ENCODE results near the gene PRR19. TPM values are rescaled to one million over a fixed set of nuclear protein-coding genes. Genes with fewer than 3 reads are reported as not detected.

Gene PRR19
- total RNA-seq, 1 experiment from 2014 or later = 2.3 TPM

GRCh38 chr19:42294471-42295137 lies 7.3 kb upstream of the PRR19 start:
- DNase-seq (ENCODE audit: low read depth) = no peak

- DNase-seq (ENCODE audit: low read depth) = no peak
Observed at GRCh38 chr19:42295342-42295741, 6.6 kb upstream of the PRR19 start.

GRCh38 chr19:42295831-42296525 lies 6.0 kb upstream of the PRR19 start:
- DNase-seq (ENCODE audit: low read depth) = peak; percentile 44

GRCh38 chr19:42297039-42297438 lies 4.9 kb upstream of the PRR19 start:
- DNase-seq (ENCODE audit: low read depth) = no peak

- no peak for DNase-seq (ENCODE audit: low read depth)
Observed at GRCh38 chr19:42303101-42303464, 1.2 kb downstream of the PRR19 start.

- no peak for DNase-seq (ENCODE audit: low read depth)
Observed at GRCh38 chr19:42303876-42304275, 1.9 kb downstream of the PRR19 start.

GRCh38 chr19:42306646-42307045 lies 4.7 kb downstream of the PRR19 start:
- DNase-seq (ENCODE audit: low read depth) = no peak

- DNase-seq (ENCODE audit: low read depth) = no peak
Observed at GRCh38 chr19:42309686-42310085, 7.8 kb downstream of the PRR19 start.

GRCh38 chr19:42311657-42312056 lies 9.7 kb downstream of the PRR19 start:
- no peak for DNase-seq (ENCODE audit: low read depth)

GRCh38 chr19:42312370-42312769 lies 10.4 kb downstream of the PRR19 start:
- no peak for DNase-seq (ENCODE audit: low read depth)

- DNase-seq (ENCODE audit: low read depth) = peak; percentile 28
Observed at GRCh38 chr19:42313096-42313839, 11.3 kb downstream of the PRR19 start, which contains the start of gene TMEM145. TMEM145 (plus strand) TSS chr19:42313309; CDS start chr19:42313377, 68 bp downstream.

- DNase-seq (ENCODE audit: low read depth) = no peak
Observed at GRCh38 chr19:42313840-42314755, 12.2 kb downstream of the PRR19 start.

GRCh38 chr19:42315024-42315423 lies 13.1 kb downstream of the PRR19 start:
- no peak for DNase-seq (ENCODE audit: low read depth)

GRCh38 chr19:42316223-42317211 lies 14.6 kb downstream of the PRR19 start:
- DNase-seq (ENCODE audit: low read depth) = peak; percentile 56

- no peak for DNase-seq (ENCODE audit: low read depth)
Observed at GRCh38 chr19:42317535-42317934, 15.6 kb downstream of the PRR19 start.

- no peak for DNase-seq (ENCODE audit: low read depth)
Observed at GRCh38 chr19:42322305-42322704, 20.4 kb downstream of the PRR19 start.

GRCh38 chr19:42323473-42323851 lies 21.5 kb downstream of the PRR19 start:
- DNase-seq (ENCODE audit: low read depth) = no peak

- DNase-seq (ENCODE audit: low read depth) = no peak
Observed at GRCh38 chr19:42323852-42324654, 22.1 kb downstream of the PRR19 start.

GRCh38 chr19:42324655-42325307 lies 22.8 kb downstream of the PRR19 start:
- no peak for DNase-seq (ENCODE audit: low read depth)

Measured in LHCN-M2 (cell line).